Mesendoderm (in vitro differentiated cells): ENCODE data around the gene SGPP1.
"Not testable (repeated sequence)": the region's sequence is repeated elsewhere in the genome, so short reads cannot be mapped to it uniquely, and the experiment has no call there.

Experiments used
- DNase-seq: peaks from one replicate; pipeline ENCODE4 v3.0.0; 2013
- H2AK5ac ChIP-seq: 2 replicates; pipeline ENCODE4 v1.6.1; 2013; ENCODE audit warnings: low read length, inconsistent platforms
- H2BK120ac ChIP-seq: 2 replicates; pipeline ENCODE4 v1.6.1; 2013; ENCODE audit warnings: low read depth, mild to moderate bottlenecking, low read length, moderate library complexity, mixed read lengths
- H2BK15ac ChIP-seq: replicated peaks from 2 replicates; pipeline ENCODE4 v1.6.1; 2013; ENCODE audit warnings: low read depth, mild to moderate bottlenecking, moderate library complexity
- H2BK5ac ChIP-seq: 2 replicates; pipeline ENCODE4 v1.6.1; 2013; ENCODE audit warnings: low read length, inconsistent platforms
- H3K18ac ChIP-seq: 2 replicates; pipeline ENCODE4 v1.6.1; 2013; ENCODE audit warnings: mild to moderate bottlenecking, low read length, mixed read lengths
- H3K23ac ChIP-seq: one replicate; pipeline ENCODE4 v1.6.1; 2013; ENCODE audit warnings: low read length
- H3K27ac ChIP-seq: 2 replicates; pipeline ENCODE4 v1.5.1; 2013; ENCODE audit warnings: low read depth, mild to moderate bottlenecking, inconsistent platforms, low read length, moderate library complexity
- H3K27me3 ChIP-seq: 2 replicates; pipeline ENCODE4 v1.6.1; 2013; ENCODE audit warnings: low read length, control low read depth, mild to moderate bottlenecking, inconsistent platforms; ENCODE audit not compliant: insufficient read depth, poor library complexity
- H3K36me3 ChIP-seq: 2 replicates; pipeline ENCODE4 v1.6.1; 2013; ENCODE audit warnings: low read length, inconsistent platforms; ENCODE audit not compliant: control insufficient read depth, insufficient read depth
- H3K4ac ChIP-seq: one replicate; pipeline ENCODE4 v1.6.1; 2013; ENCODE audit warnings: low read depth, mild to moderate bottlenecking, low read length, moderate library complexity
- H3K4me1 ChIP-seq: 2 replicates; pipeline ENCODE4 v1.6.1; 2013; ENCODE audit warnings: low read depth, low read length, inconsistent platforms; ENCODE audit not compliant: control insufficient read depth
- H3K4me2 ChIP-seq: 2 replicates; pipeline ENCODE4 v1.6.1; 2013; ENCODE audit warnings: low read length
- H3K4me3 ChIP-seq: 2 replicates; pipeline ENCODE4 v1.5.1; 2013; ENCODE audit warnings: mild to moderate bottlenecking, low read length
- H3K56ac ChIP-seq: one replicate; pipeline ENCODE4 v1.6.1; 2013; ENCODE audit warnings: low read length
- H3K79me1 ChIP-seq: 2 replicates; pipeline ENCODE4 v1.6.1; 2013; ENCODE audit warnings: low read length, inconsistent platforms
- H3K79me2 ChIP-seq: 2 replicates; pipeline ENCODE4 v1.6.1; 2013; ENCODE audit warnings: mild to moderate bottlenecking, low read length; ENCODE audit not compliant: control insufficient read depth, insufficient read depth
- H3K9ac ChIP-seq: 2 replicates; pipeline ENCODE4 v1.6.1; 2013; ENCODE audit warnings: low read length, inconsistent platforms
- H4K5ac ChIP-seq: one replicate; pipeline ENCODE4 v1.6.1; 2013; ENCODE audit warnings: low read length
- H4K8ac ChIP-seq: one replicate; pipeline ENCODE4 v1.6.1; 2013; ENCODE audit warnings: low read depth, mild to moderate bottlenecking, control low read depth, low read length, moderate library complexity
- WGBS: extraction: QIAGEN DNeasy Blood & Tissue Kit; methylation state at CpG from one replicate; pipeline ENCODE4 v1.1.7; 2013; ENCODE audit warnings: low lambda C conversion rate, missing lambda C conversion rate; ENCODE audit not compliant: insufficient coverage; ENCODE audit errors: extremely low coverage; 5-methylcytosine and 5-hydroxymethylcytosine counted together

The SGPP1 gene

DNA sequence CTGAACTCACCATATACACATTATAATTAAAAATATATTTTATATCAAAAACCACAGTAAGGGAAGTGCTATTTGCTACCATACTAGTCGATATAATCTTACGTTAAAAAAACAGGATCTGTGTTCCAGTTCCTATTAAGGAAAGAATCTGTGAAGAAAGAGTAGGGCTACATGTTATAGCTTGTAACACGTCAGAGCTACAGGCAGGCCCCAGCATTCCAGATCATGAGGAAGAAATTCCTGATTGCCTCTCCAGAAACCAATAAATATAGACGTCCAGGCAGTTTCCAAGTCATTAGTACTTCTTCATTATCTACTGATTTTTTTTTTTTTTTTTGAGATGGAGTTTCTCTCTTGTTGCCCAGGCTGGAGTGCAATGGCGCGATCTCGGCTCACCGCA lies 20.6 kb downstream of the SGPP1 start:
- Histone ChIP-seq H4K5ac (no peak overlapping the region), H3K4me1 (no peaks in the 10 kb centered on the region), H2BK15ac (no peak overlapping the region)

DNA sequence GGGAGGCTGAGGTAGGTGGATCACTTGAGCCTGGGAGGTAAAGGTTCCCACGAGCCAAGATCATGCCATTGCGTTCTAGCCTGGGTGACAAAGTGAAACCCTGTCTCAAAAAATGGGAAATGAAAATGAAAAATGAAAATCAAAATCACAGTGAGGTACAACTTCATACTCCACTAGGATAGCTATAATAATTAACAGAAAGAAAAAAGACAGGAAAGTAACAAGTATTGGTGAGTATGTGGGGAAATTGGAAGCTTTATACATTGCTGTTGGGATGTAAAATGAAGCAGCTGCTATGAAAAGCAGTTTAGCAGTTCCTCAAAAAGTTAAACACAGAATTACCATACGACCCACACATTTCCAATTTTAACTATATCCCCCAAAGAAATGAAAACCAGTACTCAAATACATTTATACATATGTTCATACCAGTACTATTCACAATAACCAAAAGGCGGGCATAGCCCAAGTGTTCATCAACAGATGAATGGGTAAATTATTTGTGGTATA lies 22.2 kb downstream of the SGPP1 start:
- Histone ChIP-seq H4K5ac (no peak overlapping the region), H3K27ac (no peak overlapping the region), H2BK15ac (no peak overlapping the region), H3K4me3 (no peak overlapping the region), H2BK5ac (no peak overlapping the region), H3K4ac (no peak overlapping the region), H3K79me1 (no peaks in the 10 kb centered on the region), H3K56ac (no peak overlapping the region), H3K23ac (no peak overlapping the region), H3K27me3 (no peaks in the 10 kb centered on the region), H3K18ac (no peak overlapping the region), H3K4me1 (no peaks in the 10 kb centered on the region), H2AK5ac (no peak overlapping the region), H3K9ac (no peak overlapping the region), H4K8ac (no peak overlapping the region), H3K79me2 (no peaks in the 10 kb centered on the region), H3K36me3 (no peaks in the 10 kb centered on the region), H3K4me2 (no peak overlapping the region), H2BK120ac (no peak overlapping the region)
- DNase-seq = no peak
- WGBS = no CpG with 5 or more reads among the region's 4 CpGs

More for the DNA sequence above, 20.6 kb downstream of the SGPP1 start:
- Histone ChIP-seq H3K18ac (no peak overlapping the region), H3K79me1 (no peaks in the 10 kb centered on the region), H2AK5ac (no peak overlapping the region), H3K23ac (no peak overlapping the region), H3K79me2 (no peaks in the 10 kb centered on the region), H3K4me3 (no peak overlapping the region), H3K9ac (no peak overlapping the region), H2BK5ac (no peak overlapping the region), H3K4ac (no peak overlapping the region), H3K36me3 (no peaks in the 10 kb centered on the region), H2BK120ac (no peak overlapping the region), H3K56ac (no peak overlapping the region), H3K4me2 (no peak overlapping the region), H3K27ac (no peak overlapping the region), H3K27me3 (no peaks in the 10 kb centered on the region), H4K8ac (no peak overlapping the region)
- WGBS = no CpG with 5 or more reads among the region's 8 CpGs
- no peak for DNase-seq

DNA sequence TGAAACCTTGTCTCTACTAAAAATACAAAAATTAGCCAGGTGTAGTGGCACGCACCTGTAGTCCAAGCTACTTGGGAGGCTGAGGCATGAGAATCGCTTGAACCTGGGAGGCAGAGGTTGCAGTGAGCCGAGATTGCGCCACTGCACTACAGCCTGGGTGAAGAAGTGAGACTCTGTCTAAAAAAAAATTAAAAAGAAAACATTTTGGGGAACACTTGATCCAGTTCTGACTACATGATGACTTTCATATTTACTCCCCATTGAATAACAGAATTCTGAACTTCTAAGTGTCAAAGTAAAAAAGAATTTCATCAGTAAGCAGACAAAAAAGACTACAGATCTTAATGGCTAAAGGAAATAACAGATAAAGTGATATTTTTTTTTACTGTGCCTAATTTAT lies 25.3 kb downstream of the SGPP1 start:
- not testable (repeated sequence) for H2BK15ac ChIP-seq, H3K79me2 ChIP-seq, H3K36me3 ChIP-seq, H3K4me1 ChIP-seq, DNase-seq, H3K4ac ChIP-seq, H4K5ac ChIP-seq, H3K23ac ChIP-seq, H3K9ac ChIP-seq, H2AK5ac ChIP-seq, H2BK5ac ChIP-seq, H3K27ac ChIP-seq, H4K8ac ChIP-seq, H3K79me1 ChIP-seq, H3K4me3 ChIP-seq, H3K18ac ChIP-seq, H2BK120ac ChIP-seq, H3K4me2 ChIP-seq, H3K56ac ChIP-seq, H3K27me3 ChIP-seq
- no CpG with 5 or more reads among the region's 4 CpGs for WGBS

DNA sequence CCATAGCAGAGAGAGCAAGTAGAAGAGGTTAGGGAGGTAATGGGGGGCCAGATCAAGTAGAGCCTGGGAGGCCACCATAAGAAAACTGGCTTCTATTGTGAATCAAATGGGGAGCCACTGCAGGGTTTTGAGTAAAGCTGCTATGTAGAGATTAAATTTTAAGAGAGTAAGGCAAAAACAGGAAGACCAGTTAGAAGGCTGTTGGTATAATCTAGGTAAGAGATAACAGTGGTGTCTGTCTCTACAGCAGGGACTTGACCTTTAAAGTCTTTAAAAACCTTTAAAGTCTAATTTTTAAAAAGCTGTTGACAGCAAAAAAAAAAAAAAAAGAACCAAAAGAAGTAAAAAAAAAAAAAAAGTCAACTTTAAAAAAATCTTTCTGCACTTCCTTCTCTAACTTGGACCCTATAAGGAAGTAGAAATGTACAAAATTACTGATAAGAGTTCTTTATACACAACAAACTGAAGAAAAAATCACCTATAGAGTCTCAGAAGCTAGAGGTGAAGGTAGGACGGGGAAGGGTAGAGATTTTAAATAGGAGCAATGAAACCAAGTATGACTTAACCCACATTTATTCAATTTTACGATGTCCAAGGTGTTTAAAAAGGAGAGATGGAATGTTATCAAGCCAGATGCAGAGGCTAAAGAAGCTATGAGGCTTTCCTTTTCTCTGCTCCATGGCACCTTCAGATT lies 26.1 kb downstream of the SGPP1 start:
- Histone ChIP-seq H3K4me2 (no peak overlapping the region), H3K4me3 (no peak overlapping the region), H3K79me2 (no peaks in the 10 kb centered on the region), H3K4ac (no peak overlapping the region), H2AK5ac (no peak overlapping the region), H3K4me1 (no peaks in the 10 kb centered on the region), H4K5ac (no peak overlapping the region), H4K8ac (no peak overlapping the region), H3K23ac (no peak overlapping the region), H3K56ac (no peak overlapping the region), H3K9ac (no peak overlapping the region), H2BK15ac (no peak overlapping the region), H3K79me1 (no peaks in the 10 kb centered on the region), H2BK120ac (no peak overlapping the region), H3K27me3 (no peaks in the 10 kb centered on the region), H2BK5ac (no peak overlapping the region), H3K36me3 (no peaks in the 10 kb centered on the region), H3K18ac (no peak overlapping the region), H3K27ac (no peak overlapping the region)
- no CpG with 5 or more reads among the region's 2 CpGs for WGBS
- no peak for DNase-seq

DNA sequence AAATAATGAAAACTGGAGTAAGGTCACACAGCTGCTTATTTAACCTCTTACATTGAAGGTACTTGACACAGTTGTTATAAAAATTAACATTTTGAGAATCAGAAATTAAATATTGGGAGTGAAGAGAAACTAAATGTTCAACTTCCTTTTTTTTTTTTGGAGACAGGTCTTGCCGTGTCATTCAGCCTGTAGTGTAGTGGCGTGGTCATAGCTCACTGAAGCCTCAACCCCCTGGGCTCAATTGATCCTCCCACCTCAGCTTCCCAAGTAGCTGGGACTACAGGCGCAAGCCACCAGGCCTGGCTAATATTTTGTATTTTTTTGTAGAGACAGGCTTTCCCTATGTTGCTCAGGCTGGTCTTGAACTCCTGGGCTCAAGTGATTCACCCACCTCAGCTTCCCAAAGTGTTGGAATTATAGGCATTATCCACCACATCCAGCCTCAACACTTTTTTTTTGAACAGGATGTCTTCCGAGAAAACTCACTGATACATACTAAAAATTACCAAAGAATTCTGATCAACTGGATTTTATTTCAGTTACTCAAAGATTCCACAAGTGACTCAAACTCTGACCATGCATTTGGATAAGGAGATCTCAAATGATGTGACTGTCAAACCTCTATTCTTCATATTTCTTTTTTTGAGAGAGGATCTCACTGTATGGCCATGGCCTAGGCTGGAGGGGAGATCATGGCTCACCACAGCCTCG lies 35.4 kb downstream of the SGPP1 start:
- Histone ChIP-seq H3K79me2 (no peaks in the 10 kb centered on the region), H2BK120ac (no peak overlapping the region), H3K79me1 (no peaks in the 10 kb centered on the region), H3K27ac (no peak overlapping the region), H3K18ac (no peak overlapping the region), H2BK15ac (no peak overlapping the region), H2AK5ac (no peak overlapping the region), H3K4me3 (no peak overlapping the region), H3K4me2 (no peak overlapping the region), H3K56ac (no peak overlapping the region), H2BK5ac (no peak overlapping the region), H3K23ac (no peak overlapping the region), H3K27me3 (no peaks in the 10 kb centered on the region), H3K4me1 (no peaks in the 10 kb centered on the region), H3K9ac (no peak overlapping the region), H3K4ac (no peak overlapping the region), H4K8ac (no peak overlapping the region), H3K36me3 (no peaks in the 10 kb centered on the region), H4K5ac (no peak overlapping the region)
- no peak for DNase-seq
- no CpG with 5 or more reads among the region's 5 CpGs for WGBS
